8988T (cell line): ENCODE data around the gene EVC.
A peak's percentile ranks its signal among the peaks of the same experiment; 100 is the strongest.

Experiments used
- DNase-seq: peaks from one replicate; pipeline ENCODE4 v3.0.0; 2011

The EVC gene

DNA sequence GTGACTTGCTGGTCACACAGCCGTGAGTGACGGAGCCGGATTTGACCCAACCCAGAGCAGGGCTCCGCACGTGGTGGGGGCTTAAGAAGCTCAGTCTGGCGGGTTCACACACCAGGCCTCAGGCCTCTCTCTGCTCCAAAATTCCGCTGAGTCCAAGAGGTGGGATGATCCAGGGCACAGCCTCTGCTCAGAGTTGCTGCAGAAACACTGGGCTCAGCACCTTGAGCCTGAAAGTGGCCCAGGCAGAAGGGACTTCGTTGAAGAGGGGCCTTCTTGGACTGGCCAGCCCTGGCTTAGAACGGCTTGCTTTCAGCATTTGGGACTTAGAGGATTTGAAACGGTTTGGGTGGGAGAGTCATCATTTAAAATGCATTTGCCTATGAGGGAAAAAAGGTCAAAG lies 21.2 kb downstream of the EVC start:
- DNase-seq = no peak

DNA sequence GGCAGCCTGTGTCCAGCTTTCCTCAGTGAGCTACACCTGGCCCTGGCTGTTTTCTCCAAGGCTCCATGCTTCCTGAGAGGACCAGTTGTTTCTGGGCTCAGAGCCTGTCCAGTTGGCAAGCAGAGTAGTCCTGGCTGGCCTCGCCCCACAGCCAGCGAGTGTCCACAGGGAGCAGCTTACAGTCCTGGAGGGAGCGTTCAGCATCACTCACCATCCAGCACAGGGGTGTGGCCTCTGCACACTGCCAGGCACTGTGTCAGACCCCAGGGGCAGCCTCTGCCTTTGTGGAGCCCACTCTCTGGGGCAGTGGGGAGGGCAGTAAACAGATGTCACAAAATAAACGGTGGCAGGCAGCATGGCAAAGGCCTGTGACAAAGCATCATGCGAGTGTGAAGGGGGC lies 23.9 kb downstream of the EVC start:
- no peak for DNase-seq

DNA sequence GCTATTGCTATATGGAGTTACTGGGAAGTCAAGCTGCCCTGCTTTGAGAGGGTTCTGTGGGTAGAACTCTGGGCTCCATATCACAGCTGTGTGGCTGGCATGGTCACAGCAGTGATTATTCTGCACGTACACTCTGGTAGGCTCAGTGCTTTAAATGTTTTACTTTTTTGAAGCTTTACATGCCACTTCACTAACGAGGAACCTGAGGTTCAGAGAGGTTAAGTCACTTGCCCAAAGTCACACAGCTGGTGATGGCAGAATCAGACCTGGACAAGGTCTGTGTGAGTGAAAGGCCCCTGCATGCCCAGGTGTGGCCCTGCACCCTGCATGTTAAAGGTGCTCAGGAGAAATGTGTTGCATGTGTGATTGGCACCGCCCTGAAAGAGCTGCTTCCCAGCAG lies 24.5 kb downstream of the EVC start:
- DNase-seq = no peak

DNA sequence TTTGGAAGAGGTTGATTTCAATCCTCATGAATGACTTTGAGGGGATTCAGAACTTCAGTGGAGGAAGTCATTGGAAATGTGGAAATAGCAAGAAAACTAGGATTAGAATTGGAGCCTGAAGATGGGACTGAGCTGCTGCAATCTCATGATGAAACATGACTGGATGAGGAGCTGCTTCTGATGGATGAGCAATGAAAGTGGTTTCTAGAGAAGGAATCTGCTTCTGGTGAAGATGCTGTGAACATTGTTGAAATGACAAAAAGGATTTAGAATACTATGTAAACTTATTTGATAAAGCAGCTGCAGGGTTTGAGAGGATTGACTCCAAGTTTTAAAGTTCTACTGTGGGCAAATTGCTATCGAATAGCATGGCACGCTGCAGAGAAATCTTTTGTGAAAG lies 27.1 kb downstream of the EVC start:
- DNase-seq = no peak

DNA sequence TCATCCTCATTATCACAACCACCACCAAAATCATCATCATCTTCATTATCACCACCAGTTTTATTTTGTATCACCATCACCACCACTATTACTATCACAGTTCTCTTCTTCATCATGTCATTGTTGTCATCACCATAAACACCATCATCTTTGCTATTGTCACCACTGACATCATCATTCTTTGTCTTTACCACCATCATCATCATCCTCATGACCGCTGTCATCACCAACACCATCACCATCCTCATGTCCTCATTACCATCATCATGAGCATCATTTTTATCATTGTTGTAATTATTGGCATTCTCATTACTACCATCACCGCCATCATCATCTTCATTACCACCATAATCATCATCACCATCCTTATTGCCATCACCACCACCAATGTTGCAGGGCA lies 31.4 kb downstream of the EVC start:
- DNase-seq = no peak

DNA sequence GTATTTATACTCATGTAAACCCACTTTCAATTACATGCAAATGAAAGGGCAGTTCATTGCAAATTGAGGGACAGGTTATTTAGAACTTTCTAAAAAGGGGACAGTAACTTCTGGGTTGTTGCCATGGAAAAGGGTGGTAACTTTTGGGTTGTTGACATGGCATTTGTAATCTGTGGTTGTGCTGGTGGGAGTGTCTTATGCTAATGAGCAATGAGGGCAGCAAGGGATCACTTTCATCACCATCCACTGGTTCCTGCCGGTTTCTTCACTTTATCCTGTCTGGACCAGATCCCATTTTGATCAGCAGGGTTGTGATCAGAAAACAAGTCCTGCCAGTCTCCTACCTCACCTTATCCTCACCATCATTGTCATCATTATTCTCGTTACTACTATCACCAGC lies 32.0 kb downstream of the EVC start:
- no peak for DNase-seq

DNA sequence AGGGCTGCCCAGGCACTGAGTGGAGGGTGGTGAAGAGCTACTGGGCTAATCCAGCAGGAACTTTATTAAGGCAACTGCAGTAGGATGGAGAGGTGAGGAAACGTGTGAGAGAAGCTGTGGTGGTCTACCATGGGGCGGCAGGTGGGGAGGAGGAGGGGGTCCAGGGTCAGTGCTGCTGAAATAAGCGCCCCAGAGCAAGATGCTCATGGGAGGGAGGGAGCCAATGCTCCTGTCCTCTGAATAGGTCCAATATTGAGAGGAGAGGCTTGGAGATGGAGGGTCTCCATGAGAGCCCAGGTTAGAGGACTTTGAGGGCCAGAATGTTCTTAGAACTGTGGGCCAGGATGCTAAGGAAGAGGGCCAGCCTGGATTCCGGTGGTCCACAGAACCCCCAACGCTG lies 35.2 kb downstream of the EVC start:
- DNase-seq = no peak

DNA sequence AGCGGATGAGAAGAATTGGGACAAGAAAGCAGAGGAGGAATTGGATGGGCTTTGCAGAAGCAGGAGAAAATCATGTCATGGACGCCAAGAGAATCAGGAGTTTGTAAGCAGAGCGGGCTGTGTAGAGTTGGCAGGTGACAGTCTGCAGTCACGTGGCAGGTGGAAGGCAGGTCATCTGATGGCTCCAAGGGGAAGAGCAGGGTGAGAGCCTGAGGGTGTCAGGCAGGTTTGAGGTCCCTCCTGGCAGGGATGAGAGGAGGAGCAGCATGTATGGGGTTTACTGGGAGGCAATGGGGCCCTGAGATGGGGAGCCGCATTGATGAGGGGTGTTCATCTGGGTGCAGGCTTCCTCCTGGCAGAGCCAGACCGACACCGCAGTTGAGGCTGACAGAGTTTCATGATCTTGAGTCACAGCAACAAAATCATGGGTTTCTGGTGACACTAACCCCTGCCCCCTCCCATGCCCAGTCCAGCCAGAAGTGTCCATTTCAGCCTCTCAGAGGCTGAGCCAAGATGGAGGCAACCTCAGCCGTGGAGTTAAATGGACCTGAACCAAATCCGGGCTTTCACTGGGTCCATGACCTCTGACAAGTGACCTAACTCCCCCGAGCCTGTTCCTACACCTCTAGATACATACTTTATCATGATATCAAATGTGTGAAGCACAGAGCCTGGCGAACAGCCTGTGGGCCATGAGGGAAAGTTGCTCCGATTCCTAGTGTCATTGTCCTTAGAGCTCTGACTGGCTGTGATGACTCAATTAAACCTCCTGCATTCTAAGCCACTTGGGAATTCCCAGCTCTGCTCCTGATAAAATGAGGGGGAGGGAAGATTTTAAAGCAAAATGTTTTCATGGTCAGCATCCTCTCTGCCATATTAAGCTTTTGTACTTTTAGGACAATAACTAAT lies 36.1 kb downstream of the EVC start:
- DNase-seq = no peak

DNA sequence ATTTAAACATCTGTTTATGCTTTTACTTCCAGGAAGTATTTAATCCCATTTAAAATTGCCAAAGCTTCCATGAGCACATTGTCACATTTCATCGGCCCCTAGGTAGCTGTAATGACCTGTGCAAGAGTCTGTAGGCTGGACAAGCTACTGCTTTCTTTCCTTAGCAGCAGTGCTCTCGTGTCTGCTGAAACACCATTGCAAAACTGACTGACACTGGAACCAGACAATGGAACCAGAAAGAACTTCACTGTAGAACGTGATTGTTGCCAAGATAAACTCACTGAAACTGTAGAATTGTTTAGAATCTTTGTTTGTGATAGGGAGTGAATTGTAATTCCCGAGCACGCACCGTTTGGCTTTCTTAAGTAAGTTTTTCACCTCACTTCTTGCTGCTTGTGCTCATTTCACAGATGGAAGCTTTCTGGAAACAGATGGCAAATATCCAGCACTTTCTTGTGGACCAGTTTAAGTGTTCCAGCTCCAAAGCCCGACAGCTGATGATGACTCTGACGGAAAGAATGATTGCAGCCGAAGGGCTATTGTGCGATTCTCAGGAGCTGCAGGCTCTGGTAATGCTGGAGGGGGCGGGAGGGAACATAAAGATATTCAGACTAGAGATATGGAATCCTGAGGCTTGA lies 36.9 kb downstream of the EVC start:
- no peak for DNase-seq

DNA sequence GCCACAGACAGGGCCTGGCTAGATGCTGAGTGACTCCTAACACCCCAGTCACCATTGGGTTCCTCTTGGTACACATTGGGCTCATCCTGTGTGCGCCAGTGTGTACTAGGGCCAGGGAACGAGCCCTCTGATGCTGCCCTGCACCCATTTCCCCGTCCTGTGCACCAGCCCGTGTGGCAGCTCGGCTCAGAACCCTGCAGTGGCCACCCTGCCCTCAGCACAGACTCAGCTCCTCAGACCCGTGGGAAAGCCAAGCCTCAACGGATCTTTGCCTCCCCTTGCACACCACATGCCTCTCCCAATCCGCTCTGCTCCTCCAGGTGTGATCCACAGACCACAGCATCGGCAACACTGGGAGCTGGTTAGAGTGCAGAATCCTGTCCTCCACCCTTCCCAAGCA lies 38.6 kb downstream of the EVC start:
- no peak for DNase-seq

DNA sequence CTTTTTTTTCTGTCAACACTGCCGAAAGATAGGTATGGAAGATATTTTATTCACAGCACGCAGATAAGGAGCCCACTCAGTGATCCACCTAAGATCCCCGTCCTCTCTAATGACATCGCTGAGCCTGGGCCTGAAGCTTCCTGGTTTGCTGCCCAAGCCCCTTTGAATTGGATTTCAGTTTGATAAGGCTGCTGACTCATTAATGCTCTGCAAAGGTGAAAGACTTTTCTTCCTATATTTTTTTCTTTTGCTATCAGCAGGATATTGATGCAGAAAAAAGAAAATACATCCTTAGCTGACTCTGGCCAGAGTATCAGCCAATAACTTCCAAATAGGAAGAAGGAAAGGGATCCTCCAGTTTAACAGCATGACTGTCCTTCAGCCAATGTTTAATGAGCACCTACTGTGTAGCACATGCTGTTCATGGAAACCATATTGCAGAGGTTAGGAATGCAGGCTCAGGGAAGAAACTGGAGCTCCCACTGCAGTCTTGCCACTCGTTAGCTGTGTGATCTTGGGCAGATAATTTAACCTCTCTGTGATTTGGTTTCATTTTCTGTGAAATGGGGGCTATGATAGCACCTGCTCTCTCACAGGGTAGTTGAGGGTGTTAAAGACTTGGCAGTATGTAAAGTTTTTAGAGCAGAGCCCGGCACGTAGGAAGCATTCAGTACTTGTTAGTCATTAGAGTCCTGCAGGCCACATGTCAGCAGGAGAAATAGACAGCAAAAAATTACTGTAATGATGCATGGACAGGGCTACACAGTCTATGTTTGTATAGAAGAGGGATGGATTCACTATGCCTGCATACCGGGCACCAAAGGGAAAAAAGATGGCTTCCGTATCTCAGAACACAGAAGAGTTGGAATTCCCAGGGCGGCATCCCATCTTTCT lies 39.3 kb downstream of the EVC start:
- DNase-seq = no peak

DNA sequence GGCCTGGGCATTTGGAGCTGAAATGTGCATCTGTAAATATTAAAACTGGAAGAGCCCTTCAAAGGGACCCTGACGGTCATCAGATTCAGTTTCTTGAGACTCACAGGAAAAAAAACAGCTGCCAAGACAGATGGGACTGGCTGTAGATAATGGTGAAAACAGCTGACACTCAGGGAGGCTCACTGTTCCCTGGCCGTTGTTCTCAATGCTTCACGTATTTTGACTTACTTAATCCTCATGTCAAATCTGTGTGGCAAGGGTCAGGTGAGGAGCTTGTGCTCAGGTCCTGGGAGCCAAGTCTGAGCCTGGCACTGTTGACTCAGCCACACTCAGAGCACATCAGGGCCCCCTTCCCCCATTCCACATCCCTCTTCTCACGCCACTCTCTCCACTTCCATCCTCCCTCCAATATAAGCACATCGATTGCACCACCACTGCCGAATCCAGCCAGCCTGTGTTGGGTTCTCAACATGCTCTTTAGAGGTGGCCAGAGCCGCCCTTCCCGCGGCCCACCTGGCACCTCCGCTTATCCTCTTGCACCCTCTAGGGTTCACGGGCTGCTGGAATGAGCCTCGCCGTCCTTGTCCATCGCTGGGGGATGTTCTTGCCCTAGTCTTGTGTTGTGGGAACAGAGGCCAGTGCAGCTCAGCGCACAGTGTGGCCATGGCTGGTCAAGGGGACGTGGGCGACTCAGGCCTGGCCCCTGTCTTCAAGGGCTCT lies 40.1 kb downstream of the EVC start:
- no peak for DNase-seq

DNA sequence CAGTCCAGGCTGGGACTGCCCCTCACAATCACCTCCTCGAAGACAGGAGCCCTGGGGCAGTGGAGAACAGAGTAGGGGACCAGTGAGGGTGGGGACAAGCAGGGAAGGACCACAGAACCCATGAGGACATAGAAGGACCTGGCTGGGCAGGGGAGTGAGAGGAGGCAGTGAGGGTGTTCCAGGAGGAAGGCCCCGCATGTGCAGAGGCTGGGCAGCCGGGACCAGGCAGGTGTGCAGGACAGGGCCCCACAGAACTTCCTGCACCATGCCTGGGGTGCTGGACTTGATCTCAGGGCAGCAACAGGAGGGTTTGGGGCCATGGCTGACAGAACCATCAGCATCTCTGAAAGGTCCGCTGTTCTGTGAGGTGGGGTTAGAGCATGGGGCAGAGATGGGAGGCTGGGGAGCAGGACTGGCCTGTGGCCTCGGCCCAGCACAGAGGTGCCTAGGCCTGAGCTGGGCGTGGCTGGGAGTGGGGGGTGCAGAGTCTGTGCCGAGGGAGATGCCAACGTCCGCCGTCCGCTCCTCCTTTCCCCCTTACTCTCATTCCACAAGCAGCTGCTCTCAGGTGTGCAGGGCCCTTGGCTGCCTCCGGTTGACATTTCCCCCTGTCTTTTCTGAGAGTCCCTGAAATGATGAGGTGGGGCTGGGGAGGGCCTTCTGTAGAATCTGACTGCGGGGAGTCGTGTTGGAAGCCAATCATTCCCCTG lies 40.8 kb downstream of the EVC start:
- no peak for DNase-seq

DNA sequence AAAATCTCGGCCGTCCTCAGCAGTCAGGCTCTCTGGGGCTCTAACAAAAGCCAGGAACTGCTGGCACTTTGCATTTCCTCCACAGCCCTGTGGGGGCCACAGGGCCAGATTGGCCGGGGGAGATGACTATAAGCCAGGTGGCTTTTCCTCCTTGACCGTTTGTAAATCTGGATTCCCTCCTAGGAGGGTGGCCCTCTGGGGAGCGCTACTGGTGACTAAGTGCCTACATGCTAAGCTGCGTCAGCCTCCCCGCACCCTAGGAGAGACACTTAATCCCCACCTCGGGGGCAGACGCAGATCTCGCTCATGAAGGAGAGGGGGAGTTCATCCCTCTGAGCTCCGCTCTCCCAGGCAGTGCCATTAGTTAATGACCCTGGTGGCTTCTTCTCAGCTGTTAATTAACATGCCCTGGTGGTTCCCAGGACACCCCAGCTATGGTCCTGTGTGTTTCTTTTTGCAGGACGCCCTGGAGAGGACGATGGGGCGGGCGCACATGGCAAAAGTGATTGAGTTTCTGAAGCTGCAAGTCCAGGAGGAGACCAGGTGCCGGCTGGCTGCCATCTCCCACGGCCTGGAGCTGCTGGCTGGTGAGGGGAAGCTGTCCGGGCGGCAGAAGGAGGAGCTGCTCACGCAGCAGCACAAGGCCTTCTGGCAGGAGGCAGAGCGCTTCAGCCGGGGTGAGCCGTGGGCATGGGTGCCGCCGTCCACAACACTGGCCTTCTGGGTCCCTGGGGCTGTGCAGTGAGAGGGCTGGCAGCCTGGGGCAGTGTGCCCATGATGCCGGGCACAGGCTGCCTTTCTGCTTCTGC lies 41.6 kb downstream of the EVC start:
- DNase-seq = no peak

DNA sequence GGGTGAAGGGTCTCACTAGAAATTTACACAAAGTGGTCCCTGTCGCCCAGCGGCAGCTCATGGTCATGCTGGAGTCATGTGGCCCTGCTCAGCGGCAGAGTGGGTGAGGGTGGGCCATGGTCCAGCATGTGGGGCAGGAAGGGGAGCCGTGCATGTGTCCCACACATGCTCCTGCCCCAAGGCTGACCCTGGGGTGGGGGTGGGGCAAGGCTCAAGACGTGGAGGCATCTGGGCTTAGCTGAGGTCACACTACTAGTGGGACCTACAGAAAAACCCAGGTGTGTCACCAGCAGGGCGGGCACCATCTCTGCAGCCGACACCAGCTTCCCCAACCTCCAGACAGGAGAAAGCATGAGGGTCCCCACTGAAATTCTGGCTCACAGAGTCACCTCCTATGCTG lies 42.4 kb downstream of the EVC start:
- no peak for DNase-seq

DNA sequence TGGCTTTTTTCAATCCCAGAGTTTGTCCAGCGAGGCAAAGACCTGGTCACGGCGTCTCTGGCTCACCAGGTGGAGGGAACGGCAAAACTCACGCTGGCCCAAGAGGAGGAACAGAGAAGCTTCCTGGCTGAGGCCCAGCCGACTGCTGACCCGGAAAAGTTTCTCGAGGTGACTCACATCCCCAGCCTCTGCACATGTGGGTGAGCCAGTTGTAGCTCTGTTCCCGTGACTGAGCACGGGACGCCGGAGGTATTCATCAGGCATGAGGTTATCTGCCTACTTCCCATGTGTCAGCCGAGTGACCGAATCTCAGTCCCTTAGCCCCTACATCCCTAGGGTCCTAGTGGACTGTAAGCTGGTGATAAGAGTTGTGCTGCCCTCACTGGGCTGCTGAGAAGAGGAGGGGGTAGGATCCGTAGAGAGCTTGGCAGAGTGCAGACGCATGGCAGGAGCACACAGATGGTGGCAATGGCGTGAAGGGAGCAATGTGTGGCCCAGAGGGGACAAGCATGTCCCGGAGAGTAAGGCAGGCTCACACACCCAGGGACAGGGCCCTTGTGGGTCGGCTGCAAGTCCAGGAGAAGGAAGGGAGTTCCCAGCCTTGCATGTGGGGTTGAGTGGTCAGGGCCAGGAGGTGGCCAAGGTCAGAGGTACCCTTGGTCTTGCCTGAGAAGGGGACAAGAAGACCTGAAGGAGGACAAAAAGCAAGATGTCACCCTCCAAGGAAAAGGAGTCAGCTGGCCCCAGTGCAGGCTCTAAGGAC lies 42.9 kb downstream of the EVC start:
- peak; percentile 84 for DNase-seq

DNA sequence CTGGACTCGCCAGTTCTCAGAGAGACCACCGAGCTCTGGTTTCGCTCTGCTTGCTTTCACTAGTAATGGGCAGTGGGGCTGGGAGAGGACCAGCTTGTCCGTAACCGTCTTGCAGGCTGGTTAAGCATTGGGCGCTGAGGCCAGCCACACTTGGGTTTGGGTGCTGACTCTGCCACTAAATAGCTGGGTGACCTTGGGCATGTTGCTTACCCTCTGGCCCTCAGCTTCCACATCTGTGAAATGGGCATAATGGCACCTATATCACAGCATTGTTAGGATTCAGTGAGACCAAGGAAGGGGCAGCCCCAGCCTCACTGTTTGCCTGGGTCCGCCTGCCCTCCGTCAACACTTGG lies 43.5 kb downstream of the EVC start:
- DNase-seq = no peak

DNA sequence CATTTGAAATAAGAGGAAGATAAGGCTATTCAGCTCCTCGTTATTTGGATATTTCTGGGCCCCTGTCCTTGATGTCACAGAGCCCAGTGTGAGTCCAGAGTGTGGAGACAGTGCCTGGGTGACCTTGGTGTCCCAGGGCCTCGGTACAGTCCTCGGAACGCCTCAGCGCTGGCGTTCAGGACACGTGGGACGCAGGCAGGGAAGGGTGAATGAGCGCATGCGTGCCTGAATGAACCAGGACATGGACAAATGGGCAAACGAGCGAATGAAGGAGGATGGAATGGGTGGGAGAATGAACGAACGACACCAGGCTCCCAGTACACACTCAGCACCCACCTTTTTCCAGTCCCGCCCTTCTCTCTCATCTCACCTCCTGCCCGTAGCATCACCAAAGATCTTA lies 44.2 kb downstream of the EVC start:
- no peak for DNase-seq

DNA sequence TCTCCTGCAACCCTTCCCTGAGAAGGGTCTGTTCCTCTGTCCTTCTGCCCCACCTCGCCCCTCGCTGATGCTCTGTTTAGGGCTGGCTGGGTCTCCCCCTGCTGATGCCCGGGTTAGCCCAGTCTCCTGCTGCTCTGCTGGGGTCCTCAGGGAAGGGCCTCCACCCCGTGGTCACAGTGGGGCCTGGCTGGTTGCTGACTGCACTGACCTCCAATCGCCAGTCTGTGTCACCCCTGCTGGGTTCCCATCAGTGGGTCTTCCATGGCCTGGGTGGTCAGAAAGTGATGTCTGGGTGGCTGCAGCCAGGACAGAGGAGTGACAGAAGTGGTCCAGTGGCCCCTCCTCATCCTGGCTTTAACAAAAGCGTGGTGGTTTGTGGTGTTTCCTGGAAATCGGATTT lies 44.7 kb downstream of the EVC start:
- DNase-seq = no peak

DNA sequence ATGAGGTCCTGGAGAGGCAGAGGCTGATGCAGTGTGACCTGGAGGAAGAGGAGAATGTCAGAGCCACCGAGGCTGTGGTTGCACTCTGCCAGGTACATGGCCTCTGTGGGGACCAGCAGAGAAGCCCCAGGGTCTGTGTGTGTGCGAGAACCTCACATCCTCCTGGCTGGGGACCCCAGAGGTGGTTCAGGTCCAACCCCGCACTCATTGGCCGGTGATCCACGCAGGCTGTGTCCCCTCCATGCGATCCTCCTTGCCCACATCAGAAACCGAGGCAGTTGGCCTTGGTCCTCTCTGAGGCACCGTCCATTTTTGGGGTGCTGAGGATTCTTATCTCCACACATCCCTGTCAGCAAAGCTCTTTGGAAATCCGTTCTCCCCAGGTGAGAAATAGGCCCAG lies 45.3 kb downstream of the EVC start:
- DNase-seq = no peak

DNA sequence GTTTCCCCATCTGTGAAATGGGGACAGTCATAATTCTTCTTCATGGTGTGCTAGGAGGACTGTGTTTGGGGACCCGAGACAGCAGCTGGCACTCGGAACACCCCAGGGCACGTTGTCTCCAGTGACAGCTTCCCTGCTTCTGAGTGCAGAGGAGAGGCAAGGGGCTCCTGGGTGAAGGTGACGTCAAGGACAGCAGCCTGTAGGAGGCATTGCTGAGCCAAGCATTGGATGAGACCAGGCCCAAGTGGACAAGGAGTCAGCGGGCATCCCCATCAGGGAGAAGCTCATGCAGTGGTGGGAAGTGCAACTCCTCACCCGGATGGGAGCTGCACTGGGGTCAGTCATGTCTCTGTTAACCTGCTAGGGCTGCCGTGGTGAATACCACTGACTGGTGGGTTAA lies 46.1 kb downstream of the EVC start:
- no peak for DNase-seq
